ENCODE measurements around the gene IGSF23. TPM values are rescaled to one million over a fixed set of nuclear protein-coding genes. Genes with fewer than 3 reads are reported as not detected.

Gene IGSF23
- total and polyA plus RNA-seq, 2 experiments from 2014 or later = 0.63 TPM; not detected in 1

GRCh38 chr19:44660081-44660480 lies 46.7 kb downstream of the IGSF23 start:
- H3K27me3 ChIP-seq (replicated peaks; ENCODE audit: insufficient read depth) = no peaks in the 10 kb centered on the region
- no peak overlapping the region for H3K4me2 ChIP-seq (ENCODE audit: unreplicated experiment)
- no peaks in the 10 kb centered on the region; the same call in 1 of the 2 replicates for H3K4me1 ChIP-seq (ENCODE audit: insufficient read depth)
- no peaks in the 10 kb centered on the region for H3K9me3 ChIP-seq (ENCODE audit: low read depth)
- TF ChIP-seq EZH2phosphoT487 (IDR thresholded peaks at IDR 0.05; ENCODE audit: insufficient read depth, low read depth) = no peak
- TF ChIP-seq EZH2 (IDR thresholded peaks at IDR 0.05; ENCODE audit: insufficient read depth, poor library complexity, severe bottlenecking) = no peak
- in situ Hi-C loops (cut with MboI) = no loop called here
- WGBS, 2 experiments (ENCODE audit: low coverage in 1 of 2, low lambda C conversion rate in 2 of 2, missing lambda C conversion rate in 2 of 2) = 82 to 84% methylated on average over 4 of the region's 4 CpGs
- H2AFZ ChIP-seq = no peak overlapping the region
- peaks cover 66% of the 10 kb centered on the region for H3K36me3 ChIP-seq (ENCODE audit: low read depth)
- H4K20me1 ChIP-seq (ENCODE audit: insufficient read depth) = no peaks in the 10 kb centered on the region
- no peak overlapping the region for H3K9ac ChIP-seq
- H3K79me2 ChIP-seq (ENCODE audit: insufficient read depth) = no peaks in the 10 kb centered on the region
- peaks cover 21% of the 10 kb centered on the region for H3F3A ChIP-seq (ENCODE audit: insufficient read depth)
- H3K4me3 ChIP-seq = no peak overlapping the region
- no peak overlapping the region for H3K27ac ChIP-seq
- DNase-seq = no peak
- no peaks in the 10 kb centered on the region for H3K9me2 ChIP-seq (ENCODE audit: insufficient read depth)

DNA sequence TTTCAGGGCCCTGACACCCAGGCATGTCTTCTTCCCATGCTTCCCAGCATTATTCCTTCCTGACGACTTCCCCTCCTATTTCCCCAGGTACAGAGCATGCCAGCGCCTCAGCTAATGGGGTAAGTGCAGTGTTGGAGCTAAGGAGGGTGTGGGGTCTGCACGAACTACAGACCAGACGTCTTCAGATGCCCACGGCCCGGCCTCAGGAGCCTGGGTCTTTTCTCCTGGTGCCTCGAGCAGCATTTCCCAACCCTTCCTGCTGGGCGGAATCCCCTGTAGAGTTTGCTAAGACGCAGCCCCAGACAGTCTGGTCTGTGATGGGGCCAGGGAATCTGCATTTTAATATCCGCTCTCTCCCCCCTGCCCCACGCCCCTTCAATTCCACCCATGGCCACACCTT lies 47.8 kb downstream of the IGSF23 start:
- H3K9me3 ChIP-seq (ENCODE audit: low read depth) = no peaks in the 10 kb centered on the region
- H3K4me2 ChIP-seq (ENCODE audit: unreplicated experiment) = no peak overlapping the region
- H3K9ac ChIP-seq = no peak overlapping the region
- no peaks in the 10 kb centered on the region for H3K79me2 ChIP-seq (ENCODE audit: insufficient read depth)
- no peaks in the 10 kb centered on the region for H3K9me2 ChIP-seq (ENCODE audit: insufficient read depth)
- no peaks in the 10 kb centered on the region; the same call in 1 of the 2 replicates for H3K4me1 ChIP-seq (ENCODE audit: insufficient read depth)
- peaks cover 22% of the 10 kb centered on the region for H3F3A ChIP-seq (ENCODE audit: insufficient read depth)
- no peak for TF ChIP-seq EZH2phosphoT487 (IDR thresholded peaks at IDR 0.05; ENCODE audit: insufficient read depth, low read depth)
- H3K4me3 ChIP-seq = no peak overlapping the region
- no peak for DNase-seq
- H4K20me1 ChIP-seq (ENCODE audit: insufficient read depth) = no peaks in the 10 kb centered on the region
- 94 to 98% methylated on average over 11 of the region's 11 CpGs for WGBS, 2 experiments (ENCODE audit: low coverage in 1 of 2, low lambda C conversion rate in 2 of 2, missing lambda C conversion rate in 2 of 2)
- in situ Hi-C loops (cut with MboI) = no loop called here
- H3K27me3 ChIP-seq (replicated peaks; ENCODE audit: insufficient read depth) = no peaks in the 10 kb centered on the region
- no peak overlapping the region for H3K27ac ChIP-seq
- H3K36me3 ChIP-seq (ENCODE audit: low read depth) = peaks cover 56% of the 10 kb centered on the region
- no peak overlapping the region for H2AFZ ChIP-seq

- Histone ChIP-seq H3K4me3 (no peak overlapping the region), H3K4me1 (ENCODE audit: insufficient read depth) (no peaks in the 10 kb centered on the region; the same call in 1 of the 2 replicates), H4K20me1 (ENCODE audit: insufficient read depth) (no peaks in the 10 kb centered on the region), H2AFZ (no peak overlapping the region), H3K9me2 (ENCODE audit: insufficient read depth) (no peaks in the 10 kb centered on the region), H3K27me3 (replicated peaks; ENCODE audit: insufficient read depth) (no peaks in the 10 kb centered on the region), H3K9ac (no peak overlapping the region), H3K79me2 (ENCODE audit: insufficient read depth) (no peaks in the 10 kb centered on the region), H3F3A (ENCODE audit: insufficient read depth) (peaks cover 22% of the 10 kb centered on the region), H3K36me3 (ENCODE audit: low read depth) (peaks cover 49% of the 10 kb centered on the region), H3K9me3 (ENCODE audit: low read depth) (no peaks in the 10 kb centered on the region), H3K27ac (no peak overlapping the region), H3K4me2 (ENCODE audit: unreplicated experiment) (no peak overlapping the region)
- TF ChIP-seq EZH2 (IDR thresholded peaks at IDR 0.05; ENCODE audit: insufficient read depth, poor library complexity, severe bottlenecking) (no peak), EZH2phosphoT487 (IDR thresholded peaks at IDR 0.05; ENCODE audit: insufficient read depth, low read depth) (no peak)
- WGBS, 2 experiments (ENCODE audit: low coverage in 1 of 2, low lambda C conversion rate in 2 of 2, missing lambda C conversion rate in 2 of 2) = 76 to 79% methylated on average over 7 of the region's 7 CpGs
- in situ Hi-C loops (cut with MboI) = no loop called here
- DNase-seq = no peak
Measured at GRCh38 chr19:44661904-44662303, 48.5 kb downstream of the IGSF23 start.

DNA sequence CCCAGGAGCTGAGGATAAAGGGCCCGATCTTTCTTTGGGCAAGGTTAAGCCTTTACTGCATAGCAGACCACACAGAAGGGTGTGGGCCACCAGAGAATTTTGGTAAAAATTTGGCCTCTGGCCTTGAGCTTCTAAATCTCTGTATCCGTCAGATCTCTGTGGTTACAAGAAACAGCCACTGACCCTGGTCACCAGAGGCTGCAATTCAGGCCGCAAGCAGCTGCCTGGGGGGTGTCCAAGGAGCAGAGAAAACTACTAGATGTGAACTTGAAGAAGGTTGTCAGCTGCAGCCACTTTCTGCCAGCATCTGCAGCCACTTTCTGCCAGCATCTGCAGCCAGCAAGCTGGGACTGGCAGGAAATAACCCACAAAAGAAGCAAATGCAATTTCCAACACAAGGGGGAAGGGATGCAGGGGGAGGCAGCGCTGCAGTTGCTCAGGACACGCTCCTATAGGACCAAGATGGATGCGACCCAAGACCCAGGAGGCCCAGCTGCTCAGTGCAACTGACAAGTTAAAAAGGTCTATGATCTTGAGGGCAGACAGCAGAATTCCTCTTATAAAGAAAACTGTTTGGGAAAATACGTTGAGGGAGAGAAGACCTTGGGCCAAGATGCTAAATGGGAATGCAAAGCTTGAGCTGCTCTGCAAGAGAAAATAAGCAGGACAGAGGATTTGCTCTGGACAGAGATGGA lies 49.5 kb downstream of the IGSF23 start:
- Histone ChIP-seq H3K4me3 (no peak overlapping the region), H3K36me3 (ENCODE audit: low read depth) (peaks cover 48% of the 10 kb centered on the region), H3K4me1 (ENCODE audit: insufficient read depth) (no peaks in the 10 kb centered on the region), H2AFZ (no peak overlapping the region), H3K27me3 (replicated peaks; ENCODE audit: insufficient read depth) (no peaks in the 10 kb centered on the region), H4K20me1 (ENCODE audit: insufficient read depth) (no peaks in the 10 kb centered on the region), H3K4me2 (ENCODE audit: unreplicated experiment) (no peak overlapping the region), H3F3A (ENCODE audit: insufficient read depth) (peaks cover 22% of the 10 kb centered on the region), H3K79me2 (ENCODE audit: insufficient read depth) (no peaks in the 10 kb centered on the region), H3K9ac (no peak overlapping the region), H3K9me2 (ENCODE audit: insufficient read depth) (no peaks in the 10 kb centered on the region), H3K9me3 (ENCODE audit: low read depth) (no peaks in the 10 kb centered on the region), H3K27ac (no peak overlapping the region)
- WGBS, 2 experiments (ENCODE audit: low coverage in 1 of 2, low lambda C conversion rate in 2 of 2, missing lambda C conversion rate in 2 of 2) = 66 to 67% methylated on average over 7 of the region's 7 CpGs
- no peak for DNase-seq
- in situ Hi-C loops (cut with MboI) = no loop called here
- no peak for TF ChIP-seq EZH2phosphoT487 (IDR thresholded peaks at IDR 0.05; ENCODE audit: insufficient read depth, low read depth)
- TF ChIP-seq EZH2 (IDR thresholded peaks at IDR 0.05; ENCODE audit: insufficient read depth, poor library complexity, severe bottlenecking) = no peak

Data from GM23248 (cell line).